ENCODE results near the gene CCDC97. TPM values are rescaled to one million over a fixed set of nuclear protein-coding genes. Genes with fewer than 3 reads are reported as not detected.

CCDC97 gene
- total RNA-seq, 1 experiment from 2014 or later, result 26.4 TPM

- ChIA-PET CTCF (no interaction called here), POLR2A (ENCODE audit: unreplicated experiment) (interaction anchor here (0.6 kb wide), 1 partner anchor 493 kb away, joined by 5 read pairs; no protein-coding TSS in a partner anchor)
- Histone ChIP-seq H3K4me2 (no peak overlapping the region), H2AFZ (no peak overlapping the region), H4K20me1 (ENCODE audit: insufficient read depth) (no peaks in the 10 kb centered on the region), H3K27me3 (ENCODE audit: insufficient read depth, low read depth) (no peaks in the 10 kb centered on the region), H3K4me3 (no peak overlapping the region), H3K9me2 (ENCODE audit: insufficient read depth) (no peaks in the 10 kb centered on the region), H3K27ac (no peak overlapping the region), H3K36me3 (ENCODE audit: low read depth) (peaks cover 21% of the 10 kb centered on the region; the same call in 1 of the 2 replicates), H3F3A (ENCODE audit: insufficient read depth, low read depth) (peaks cover 37% of the 10 kb centered on the region), H3K79me2 (ENCODE audit: low read depth) (no peaks in the 10 kb centered on the region), H3K4me1 (replicated peaks; ENCODE audit: insufficient read depth) (peaks cover 3% of the 10 kb centered on the region; the same call in 1 of the 2 replicates), H3K9me3 (ENCODE audit: insufficient read depth, low read depth) (no peaks in the 10 kb centered on the region)
- DNase-seq, result no peak
- no TSS peak for BruUV-seq (replicated peaks)
- intact Hi-C loops (cut with micrococcal nuclease; ENCODE audit: unreplicated experiment), result no loop called here
- TF ChIP-seq EZH2 (IDR thresholded peaks at IDR 0.05; ENCODE audit: low read depth) (no peak), CTCF (conservative IDR thresholded peaks at IDR 0.05) (no peak)
Observed at GRCh38 chr19:41303954-41304353, 6.0 kb upstream of the CCDC97 start.

GRCh38 chr19:41304706-41305483 is 5.1 kb upstream of the CCDC97 start:
- Histone ChIP-seq H3K36me3 (ENCODE audit: low read depth) (peaks cover 11% of the 10 kb centered on the region; the same call in 1 of the 2 replicates), H2AFZ (no peak overlapping the region), H3K27ac (no peak overlapping the region), H3K4me3 (no peak overlapping the region), H4K20me1 (ENCODE audit: insufficient read depth) (no peaks in the 10 kb centered on the region), H3K9me2 (ENCODE audit: insufficient read depth) (no peaks in the 10 kb centered on the region), H3K4me2 (no peak overlapping the region), H3F3A (ENCODE audit: insufficient read depth, low read depth) (peaks cover 42% of the 10 kb centered on the region), H3K27me3 (ENCODE audit: insufficient read depth, low read depth) (no peaks in the 10 kb centered on the region), H3K9me3 (ENCODE audit: insufficient read depth, low read depth) (no peaks in the 10 kb centered on the region), H3K4me1 (replicated peaks; ENCODE audit: insufficient read depth) (peaks cover 7% of the 10 kb centered on the region), H3K79me2 (ENCODE audit: low read depth) (no peaks in the 10 kb centered on the region)
- DNase-seq, result no peak
- intact Hi-C loops (cut with micrococcal nuclease; ENCODE audit: unreplicated experiment), result loop anchor here (5.0 kb wide), 2 partner anchors 103 to 178 kb away; no protein-coding TSS in a partner anchor
- CTCF ChIA-PET, result interaction anchor here (0.6 kb wide), 1 partner anchor 43 kb away, joined by 10 read pairs; no protein-coding TSS in a partner anchor
- BruUV-seq (replicated peaks), result no TSS peak
- POLR2A ChIA-PET (ENCODE audit: unreplicated experiment), result interaction anchor here (0.5 to 0.6 kb wide), 2 partner anchors 12 to 61 kb away, joined by 3 read pairs; no protein-coding TSS in a partner anchor
- no peak for TF ChIP-seq EZH2 (IDR thresholded peaks at IDR 0.05; ENCODE audit: low read depth)
- TF ChIP-seq CTCF (conservative IDR thresholded peaks at IDR 0.05), result no peak

GRCh38 chr19:41305927-41306793 is 3.8 kb upstream of the CCDC97 start:
- Histone ChIP-seq H2AFZ (no peak overlapping the region), H3K27me3 (ENCODE audit: insufficient read depth, low read depth) (no peaks in the 10 kb centered on the region), H4K20me1 (ENCODE audit: insufficient read depth) (no peaks in the 10 kb centered on the region), H3K9me2 (ENCODE audit: insufficient read depth) (no peaks in the 10 kb centered on the region), H3F3A (ENCODE audit: insufficient read depth, low read depth) (peaks cover 47% of the 10 kb centered on the region), H3K36me3 (ENCODE audit: low read depth) (peaks cover 9% of the 10 kb centered on the region; the same call in 1 of the 2 replicates), H3K4me3 (no peak overlapping the region), H3K4me2 (no peak overlapping the region), H3K9me3 (ENCODE audit: insufficient read depth, low read depth) (no peaks in the 10 kb centered on the region), H3K27ac (no peak overlapping the region), H3K4me1 (replicated peaks; ENCODE audit: insufficient read depth) (peaks cover 9% of the 10 kb centered on the region), H3K79me2 (ENCODE audit: low read depth) (peaks cover 5% of the 10 kb centered on the region)
- BruUV-seq (replicated peaks), result no TSS peak
- POLR2A ChIA-PET (ENCODE audit: unreplicated experiment), result no interaction called here
- TF ChIP-seq CTCF (conservative IDR thresholded peaks at IDR 0.05), result no peak
- TF ChIP-seq EZH2 (IDR thresholded peaks at IDR 0.05; ENCODE audit: low read depth), result no peak
- CTCF ChIA-PET, result no interaction called here
- no peak for DNase-seq
- intact Hi-C loops (cut with micrococcal nuclease; ENCODE audit: unreplicated experiment), result loop anchor here (5.0 kb wide), 2 partner anchors 104 to 179 kb away; no protein-coding TSS in a partner anchor
